ENCODE measurements around the gene TMEM170A.

- TF ChIP-seq CTCF (IDR thresholded peaks at IDR 0.05 in 2 of 3, conservative IDR thresholded peaks at IDR 0.05 in 1 of 3; ENCODE audit: borderline replicate concordance in 1 of 3, insufficient read depth in 1 of 3, low read depth in 2 of 3, low read length in 2 of 3) (no peak), POLR2A (IDR thresholded peaks at IDR 0.05; ENCODE audit: borderline replicate concordance, extremely low read depth, insufficient read depth, insufficient read length) (no peak), REST (IDR thresholded peaks at IDR 0.05; ENCODE audit: low read depth) (no peak), EZH2 (IDR thresholded peaks at IDR 0.05) (no peak), JUND (IDR thresholded peaks at IDR 0.05) (no peak), POLR2AphosphoS5 (IDR thresholded peaks at IDR 0.05; ENCODE audit: low read depth, low read length) (no peak), SRF (IDR thresholded peaks at IDR 0.05; ENCODE audit: low read depth) (no peak), ZNF274 (IDR thresholded peaks at IDR 0.05; ENCODE audit: low read depth, low read length) (no peak), FOSL1 (IDR thresholded peaks at IDR 0.05; ENCODE audit: low read depth) (no peak), EZH2phosphoT487 (IDR thresholded peaks at IDR 0.05; ENCODE audit: borderline replicate concordance) (no peak), RAD21 (IDR thresholded peaks at IDR 0.05; ENCODE audit: low read depth) (no peak), SP1 (IDR thresholded peaks at IDR 0.05; ENCODE audit: low read depth) (no peak)
These were observed 11.9 kb downstream of the TMEM170A start for GRCh38 chr16:75452464-75453190.

All from HCT116 (cell line).